ENCODE measurements around the gene CAPN10. TPM values are rescaled to one million over a fixed set of nuclear protein-coding genes. Genes with fewer than 3 reads are reported as not detected.

Gene CAPN10
- total RNA-seq, 1 donor from 2014 or later: 54.9 TPM

DNA sequence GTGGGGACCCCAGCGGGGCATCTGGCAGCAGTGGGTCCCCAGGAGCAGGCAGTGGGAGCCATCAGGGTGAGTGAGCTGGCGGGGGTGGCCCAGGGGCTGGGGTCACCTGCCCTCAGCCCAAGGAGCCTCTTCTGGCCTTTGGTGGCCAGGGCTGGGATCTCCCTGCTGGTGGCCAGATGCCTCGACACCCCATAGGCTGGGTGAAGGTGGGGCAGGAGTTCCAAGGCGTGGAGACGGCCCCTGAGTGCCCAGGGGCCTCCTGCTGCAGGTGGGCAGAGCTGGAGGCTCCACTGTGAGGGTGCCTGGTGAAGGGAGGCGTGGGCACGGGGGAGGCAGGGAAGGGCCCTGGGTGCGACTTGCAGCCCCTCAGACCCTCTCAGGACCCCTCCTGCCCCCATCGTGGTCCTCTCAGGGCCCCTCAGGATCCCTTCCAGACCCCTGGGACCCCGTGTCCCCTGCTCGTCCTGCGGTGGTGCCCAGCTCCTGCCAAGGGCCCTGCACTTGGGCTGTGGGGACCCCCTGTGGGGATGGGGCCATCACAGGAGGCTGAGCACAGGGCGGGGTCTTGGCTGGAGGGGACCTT, 33.7 kb downstream of the CAPN10 start:
- intact Hi-C loops (cut with micrococcal nuclease): no loop called here

DNA sequence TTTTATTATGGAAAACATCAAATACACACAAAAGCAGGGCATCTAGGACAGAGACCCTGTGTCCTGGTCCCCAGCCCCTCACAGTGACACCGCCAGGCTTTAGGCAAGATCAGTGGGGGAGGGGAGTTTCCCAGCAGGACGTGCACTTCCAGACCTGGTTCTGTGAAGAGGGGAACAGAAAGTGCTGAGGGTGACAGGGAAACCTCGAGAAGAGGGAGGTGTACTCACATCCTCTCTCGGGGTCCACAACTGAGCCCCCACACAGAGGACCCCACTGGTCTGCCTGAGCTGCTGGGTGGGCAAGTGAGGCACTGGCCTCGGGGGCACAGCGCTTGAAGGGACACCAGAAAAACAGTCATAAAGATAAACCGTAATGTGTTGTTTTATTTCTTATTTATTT, 34.3 kb downstream of the CAPN10 start:
- intact Hi-C loops (cut with micrococcal nuclease): loop anchor here (1.0 kb wide), 3 partner anchors 8 to 60 kb away; partner anchors contain the start of gene CAPN10

DNA sequence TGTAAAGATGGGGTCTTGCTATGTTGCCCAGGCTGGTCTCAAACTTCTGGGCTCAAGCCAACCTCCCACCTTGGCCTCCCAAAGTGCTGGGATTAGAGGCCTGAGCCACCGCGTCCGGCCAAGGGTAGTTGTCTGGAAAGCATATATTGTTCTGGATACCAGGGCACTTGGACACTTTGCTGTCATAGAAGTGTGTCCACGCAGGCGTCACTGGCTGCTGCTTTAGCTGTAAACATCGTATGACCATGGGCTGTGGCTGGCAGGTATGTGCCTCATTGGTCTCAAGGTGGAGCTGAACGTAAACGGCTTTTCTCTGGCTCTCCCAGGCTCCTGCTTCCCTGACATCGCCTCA, 35.5 kb downstream of the CAPN10 start:
- intact Hi-C loops (cut with micrococcal nuclease): no loop called here

DNA sequence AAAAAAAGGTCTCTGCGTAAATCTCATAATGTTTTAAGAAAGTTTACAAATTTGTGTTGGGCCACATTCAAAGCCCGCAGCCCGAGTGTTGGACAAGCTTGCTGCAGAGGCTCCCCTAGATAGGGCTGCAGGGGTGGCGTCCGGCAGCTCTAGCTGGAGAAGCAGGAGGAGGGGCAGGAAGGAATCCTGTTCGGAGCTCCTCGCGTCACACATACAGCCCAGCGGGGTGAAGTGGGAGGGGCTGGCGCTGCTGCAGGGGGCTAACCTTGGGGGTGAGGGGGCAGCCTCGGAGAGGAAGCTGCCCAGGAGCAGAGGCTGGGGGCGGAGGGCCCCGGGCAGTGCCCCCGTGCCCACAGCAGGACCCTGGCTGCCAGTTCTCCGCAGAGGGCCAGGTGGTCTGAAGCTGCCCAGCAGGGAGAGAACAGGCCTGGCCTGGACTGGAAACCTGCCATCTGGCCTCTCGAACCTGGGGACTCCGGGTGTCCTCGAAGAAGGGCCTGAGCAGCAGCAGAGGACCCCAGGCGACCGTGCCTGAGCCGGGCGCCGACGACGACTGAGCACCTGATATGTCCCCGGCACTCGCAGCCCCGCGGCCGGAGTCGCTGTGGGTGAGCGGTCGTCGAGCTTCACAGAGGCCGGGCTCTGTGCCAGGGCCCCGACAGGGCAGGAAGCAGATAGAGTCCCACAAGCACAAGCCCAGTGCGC, 36.1 kb downstream of the CAPN10 start:
- intact Hi-C loops (cut with micrococcal nuclease): no loop called here

DNA sequence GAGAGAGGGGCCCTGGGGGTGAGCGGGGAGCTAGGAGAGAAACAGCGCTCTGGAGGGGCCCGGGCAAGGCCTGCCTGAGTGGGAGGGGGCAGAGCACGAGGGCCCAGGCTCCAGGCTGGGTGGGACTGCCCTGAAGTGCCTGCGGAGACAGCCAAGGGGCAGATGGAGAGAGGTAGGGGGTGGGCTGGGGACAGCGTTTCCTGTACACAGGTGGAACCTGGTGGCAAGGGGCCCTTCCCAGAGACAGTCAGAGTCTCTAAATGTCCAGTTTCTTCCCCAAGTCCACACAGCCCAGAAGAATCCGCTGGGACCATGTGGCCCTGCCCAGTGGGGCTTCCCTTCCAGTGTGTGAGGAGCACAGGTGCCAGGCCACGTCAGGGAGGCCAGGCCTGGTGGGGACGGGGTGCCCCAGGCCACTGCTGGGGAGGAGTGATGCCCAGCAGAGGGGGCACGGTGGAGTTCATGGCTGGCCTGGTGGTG, 37.0 kb downstream of the CAPN10 start:
- intact Hi-C loops (cut with micrococcal nuclease): no loop called here

DNA sequence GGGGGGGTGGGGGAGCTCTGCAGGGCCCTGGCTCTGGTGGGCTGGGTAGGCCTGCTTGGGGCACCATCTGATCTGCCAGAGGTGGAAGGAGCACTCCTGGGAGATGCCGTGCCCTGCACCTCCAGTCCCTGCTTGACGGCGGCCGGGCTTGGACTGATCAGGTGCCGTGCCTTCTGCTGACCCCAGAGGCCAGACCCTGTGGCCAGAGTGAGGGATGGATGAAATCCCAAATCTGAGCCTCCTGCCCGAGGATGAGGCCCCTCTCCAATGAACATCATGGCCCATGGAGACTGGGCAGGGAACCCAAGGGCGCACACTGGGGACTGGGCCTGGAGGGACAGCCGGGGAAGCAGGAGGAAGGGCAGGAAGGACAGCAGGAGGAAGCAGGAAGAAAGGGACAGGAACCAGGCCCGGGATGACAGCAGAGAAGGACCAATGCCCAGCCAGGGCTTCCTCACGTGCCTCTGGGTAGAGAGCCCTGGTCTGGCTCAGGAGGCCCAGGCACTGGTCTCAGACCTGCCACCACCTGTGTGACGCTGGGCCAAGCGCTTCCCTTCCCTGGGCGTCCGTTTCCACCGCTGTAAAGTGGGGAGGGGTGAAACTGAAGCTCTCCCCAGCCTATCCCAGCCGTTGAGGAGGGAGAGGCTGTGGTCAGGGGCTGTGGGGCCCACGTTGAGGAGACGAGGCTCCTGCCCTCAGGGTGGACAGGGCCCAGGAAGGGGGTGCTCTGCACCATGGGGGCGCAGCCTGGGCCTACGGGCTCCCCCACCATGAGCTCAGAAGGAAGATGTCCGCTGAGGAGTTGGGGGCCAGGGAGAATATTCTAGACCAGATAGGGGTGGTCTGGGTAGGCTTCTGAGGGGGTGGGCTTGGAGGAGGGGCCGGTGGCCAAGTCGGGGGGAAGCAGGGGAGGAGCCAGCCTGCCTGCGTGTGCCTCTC, 37.7 kb downstream of the CAPN10 start:
- intact Hi-C loops (cut with micrococcal nuclease): no loop called here

DNA sequence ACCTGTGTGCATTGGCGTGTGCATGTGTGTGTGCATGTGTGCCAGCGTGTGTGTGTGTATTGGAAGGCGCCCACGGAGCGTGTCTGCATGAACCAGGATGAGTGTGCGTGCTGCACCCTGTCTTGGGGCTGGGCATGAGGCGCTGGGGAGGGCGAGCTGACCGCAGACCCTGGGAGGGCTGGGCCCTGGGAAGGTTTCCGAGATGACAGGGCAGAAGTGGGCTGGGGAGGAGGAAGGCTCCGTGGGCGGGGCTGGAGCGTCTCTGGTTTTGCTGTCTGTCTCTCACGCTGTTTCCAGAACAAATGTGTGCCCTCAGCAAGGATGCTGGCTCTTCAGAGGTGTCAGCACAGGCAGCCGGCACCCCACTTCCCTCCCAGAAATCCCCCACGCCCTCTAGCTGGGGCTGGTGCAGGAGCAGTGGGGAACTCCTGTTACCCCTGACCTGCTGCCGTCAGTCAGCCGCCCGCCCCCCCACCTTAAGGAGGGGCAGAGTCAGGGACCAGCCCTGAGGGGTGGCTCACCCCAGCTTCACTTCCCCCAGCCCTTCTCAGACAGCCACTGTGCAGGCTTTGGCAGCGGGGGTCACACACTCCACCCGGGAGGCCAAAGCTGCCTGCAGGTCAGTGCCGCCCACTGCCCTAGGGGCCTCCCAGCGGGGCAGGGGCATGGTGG, 38.6 kb downstream of the CAPN10 start, which contains the start of gene GPR35:
Gene GPR35 (plus strand): TSS at position 531 of the 672 bp plus-strand sequence. CDS start 4,473 bp downstream, outside the sequence.
- intact Hi-C loops (cut with micrococcal nuclease): loop anchor here (1.0 kb wide), 1 partner anchor 39 kb away; the partner anchor contains the start of gene CAPN10

DNA sequence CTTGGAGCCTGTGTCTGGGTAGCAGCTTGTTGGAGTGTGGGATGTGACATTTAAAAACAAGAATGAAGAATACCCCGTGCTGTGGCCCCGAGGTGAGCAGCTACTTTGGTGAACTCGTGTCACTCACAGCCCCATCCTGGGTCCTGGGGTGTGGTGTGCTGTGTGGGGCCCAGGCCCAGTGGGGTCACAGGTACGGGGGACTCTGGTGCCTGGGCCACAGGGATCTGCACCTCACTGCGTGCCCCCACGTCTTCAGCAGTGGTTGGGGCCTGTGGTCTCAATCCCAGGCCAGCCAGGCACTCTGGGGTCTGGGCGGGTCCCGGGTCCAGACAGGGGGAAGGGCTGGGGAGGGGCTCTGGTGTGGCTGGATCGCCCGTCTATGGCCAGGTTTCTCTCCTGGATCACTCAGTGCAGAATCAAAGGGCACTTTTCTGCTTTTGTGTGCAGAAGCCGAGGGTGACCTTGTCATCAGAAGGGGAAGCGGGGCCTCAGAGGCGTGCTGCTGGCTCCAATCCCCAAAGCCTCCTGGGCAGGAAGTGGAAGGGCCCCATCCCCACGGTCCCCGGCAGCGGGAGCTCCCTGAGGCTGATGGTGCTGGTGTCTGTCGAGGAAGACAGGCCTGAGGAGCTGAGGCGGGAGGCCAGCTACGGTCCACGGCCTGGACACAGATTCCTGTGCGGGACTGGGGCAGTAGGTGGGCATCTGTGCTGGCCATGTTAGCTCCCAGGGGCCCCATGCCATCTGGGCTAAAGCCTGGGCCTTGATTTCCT, 40.2 kb downstream of the CAPN10 start:
- intact Hi-C loops (cut with micrococcal nuclease): no loop called here

DNA sequence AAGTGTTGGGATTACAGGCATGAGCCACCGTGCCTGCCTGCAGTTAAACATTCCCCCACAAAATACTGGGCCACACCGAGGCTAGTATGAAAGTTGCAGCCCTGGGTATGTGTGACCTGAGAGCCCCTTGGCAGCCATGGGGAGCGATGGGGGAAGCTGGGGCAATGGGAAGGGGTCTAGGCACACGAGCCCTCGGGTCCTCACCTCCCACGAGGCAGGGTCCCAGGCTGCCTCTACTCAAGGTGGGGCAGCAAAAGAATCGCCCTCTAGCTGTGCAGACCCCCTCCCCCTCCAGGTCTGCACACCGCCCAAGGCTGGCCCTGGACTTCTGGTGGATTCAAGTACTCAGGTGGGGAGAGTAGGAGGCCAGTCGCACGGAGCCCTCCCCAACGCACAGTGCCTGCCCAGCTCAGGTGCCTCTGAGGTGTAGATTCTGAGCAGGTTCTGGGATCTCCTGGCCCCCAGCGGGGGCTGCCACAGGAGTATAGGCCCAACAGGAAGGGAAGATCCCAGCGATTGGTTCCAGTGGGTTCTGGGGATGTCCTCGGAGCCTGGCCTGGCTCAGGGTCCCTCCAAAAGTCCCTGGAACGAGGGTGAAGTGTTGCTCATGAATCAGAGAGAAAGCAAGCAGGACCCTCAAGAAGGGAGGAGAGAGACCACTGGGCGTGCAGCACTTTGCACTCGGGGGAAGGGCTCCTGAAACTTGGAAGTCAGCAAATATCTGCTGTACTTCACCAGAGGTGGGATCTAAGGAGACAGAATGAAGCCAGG, 41.4 kb downstream of the CAPN10 start:
- intact Hi-C loops (cut with micrococcal nuclease): no loop called here

DNA sequence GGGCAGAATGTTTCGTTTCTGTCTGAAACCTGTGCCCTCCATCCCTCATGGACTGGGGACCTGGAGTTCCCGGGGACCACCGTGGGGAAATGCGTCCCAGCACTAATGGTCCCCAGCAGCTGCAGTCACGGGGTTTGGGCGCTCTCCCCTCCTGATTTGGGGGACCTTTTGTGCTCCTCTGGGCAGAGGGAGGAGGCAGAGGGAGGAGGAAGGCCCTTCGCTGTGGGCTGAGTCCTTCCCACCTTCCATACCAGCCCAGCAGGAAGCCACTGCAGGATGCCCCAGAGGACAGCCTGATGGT, 41.9 kb downstream of the CAPN10 start:
- intact Hi-C loops (cut with micrococcal nuclease): no loop called here

DNA sequence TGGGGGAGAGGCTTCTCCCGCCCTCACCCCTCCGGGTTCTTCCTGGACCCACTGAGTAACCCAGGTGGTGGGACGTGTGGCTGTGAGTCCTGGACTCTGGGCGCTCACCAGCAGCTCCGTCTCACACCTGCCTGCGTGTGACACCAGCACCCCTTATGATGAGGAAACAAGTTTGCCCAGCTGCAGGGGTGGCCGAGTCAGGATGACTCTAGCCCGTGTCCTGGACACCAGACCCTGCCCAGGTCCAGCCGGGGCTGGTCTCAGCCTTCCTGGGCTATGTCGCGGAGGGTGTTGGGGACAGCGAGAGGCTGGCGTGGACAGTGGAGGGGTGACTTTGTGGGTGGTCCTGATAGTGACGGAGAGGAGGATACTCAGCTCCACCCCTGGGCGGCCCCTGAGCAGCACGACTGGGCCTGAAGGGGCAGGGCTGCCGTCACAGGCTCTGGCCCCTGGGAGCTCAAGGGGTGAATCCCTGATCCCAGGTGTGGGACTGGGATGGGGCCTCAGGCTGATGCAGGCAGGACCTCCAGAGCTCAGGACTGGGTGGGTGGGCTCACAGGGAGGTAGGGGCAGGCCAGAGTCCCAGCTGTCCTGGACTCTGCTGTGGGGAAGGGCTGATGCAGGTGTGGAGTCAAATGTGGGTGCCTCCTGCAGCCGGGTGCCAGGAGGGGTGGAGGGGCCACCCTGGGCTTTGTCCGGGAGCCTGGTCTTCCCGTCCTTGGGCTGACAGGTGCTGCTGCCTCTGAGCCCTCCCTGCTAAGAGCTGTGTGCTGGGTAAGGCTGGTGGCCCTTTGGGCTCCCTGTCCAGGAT, 42.5 kb downstream of the CAPN10 start:
- intact Hi-C loops (cut with micrococcal nuclease): no loop called here

DNA sequence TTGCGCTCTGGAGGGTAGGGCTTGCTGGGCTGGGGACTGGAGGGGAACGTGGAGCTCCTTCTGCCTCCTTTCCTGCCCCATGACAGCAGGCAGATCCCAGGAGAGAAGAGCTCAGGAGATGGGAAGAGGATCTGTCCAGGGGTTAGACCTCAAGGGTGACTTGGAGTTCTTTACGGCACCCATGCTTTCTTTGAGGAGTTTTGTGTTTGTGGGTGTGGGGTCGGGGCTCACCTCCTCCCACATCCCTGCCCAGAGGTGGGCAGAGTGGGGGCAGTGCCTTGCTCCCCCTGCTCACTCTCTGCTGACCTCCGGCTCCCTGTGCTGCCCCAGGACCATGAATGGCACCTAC, 43.1 kb downstream of the CAPN10 start:
- intact Hi-C loops (cut with micrococcal nuclease): no loop called here

DNA sequence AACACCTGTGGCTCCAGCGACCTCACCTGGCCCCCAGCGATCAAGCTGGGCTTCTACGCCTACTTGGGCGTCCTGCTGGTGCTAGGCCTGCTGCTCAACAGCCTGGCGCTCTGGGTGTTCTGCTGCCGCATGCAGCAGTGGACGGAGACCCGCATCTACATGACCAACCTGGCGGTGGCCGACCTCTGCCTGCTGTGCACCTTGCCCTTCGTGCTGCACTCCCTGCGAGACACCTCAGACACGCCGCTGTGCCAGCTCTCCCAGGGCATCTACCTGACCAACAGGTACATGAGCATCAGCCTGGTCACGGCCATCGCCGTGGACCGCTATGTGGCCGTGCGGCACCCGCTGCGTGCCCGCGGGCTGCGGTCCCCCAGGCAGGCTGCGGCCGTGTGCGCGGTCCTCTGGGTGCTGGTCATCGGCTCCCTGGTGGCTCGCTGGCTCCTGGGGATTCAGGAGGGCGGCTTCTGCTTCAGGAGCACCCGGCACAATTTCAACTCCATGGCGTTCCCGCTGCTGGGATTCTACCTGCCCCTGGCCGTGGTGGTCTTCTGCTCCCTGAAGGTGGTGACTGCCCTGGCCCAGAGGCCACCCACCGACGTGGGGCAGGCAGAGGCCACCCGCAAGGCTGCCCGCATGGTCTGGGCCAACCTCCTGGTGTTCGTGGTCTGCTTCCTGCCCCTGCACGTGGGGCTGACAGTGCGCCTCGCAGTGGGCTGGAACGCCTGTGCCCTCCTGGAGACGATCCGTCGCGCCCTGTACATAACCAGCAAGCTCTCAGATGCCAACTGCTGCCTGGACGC, 43.6 kb downstream of the CAPN10 start:
- intact Hi-C loops (cut with micrococcal nuclease): no loop called here

DNA sequence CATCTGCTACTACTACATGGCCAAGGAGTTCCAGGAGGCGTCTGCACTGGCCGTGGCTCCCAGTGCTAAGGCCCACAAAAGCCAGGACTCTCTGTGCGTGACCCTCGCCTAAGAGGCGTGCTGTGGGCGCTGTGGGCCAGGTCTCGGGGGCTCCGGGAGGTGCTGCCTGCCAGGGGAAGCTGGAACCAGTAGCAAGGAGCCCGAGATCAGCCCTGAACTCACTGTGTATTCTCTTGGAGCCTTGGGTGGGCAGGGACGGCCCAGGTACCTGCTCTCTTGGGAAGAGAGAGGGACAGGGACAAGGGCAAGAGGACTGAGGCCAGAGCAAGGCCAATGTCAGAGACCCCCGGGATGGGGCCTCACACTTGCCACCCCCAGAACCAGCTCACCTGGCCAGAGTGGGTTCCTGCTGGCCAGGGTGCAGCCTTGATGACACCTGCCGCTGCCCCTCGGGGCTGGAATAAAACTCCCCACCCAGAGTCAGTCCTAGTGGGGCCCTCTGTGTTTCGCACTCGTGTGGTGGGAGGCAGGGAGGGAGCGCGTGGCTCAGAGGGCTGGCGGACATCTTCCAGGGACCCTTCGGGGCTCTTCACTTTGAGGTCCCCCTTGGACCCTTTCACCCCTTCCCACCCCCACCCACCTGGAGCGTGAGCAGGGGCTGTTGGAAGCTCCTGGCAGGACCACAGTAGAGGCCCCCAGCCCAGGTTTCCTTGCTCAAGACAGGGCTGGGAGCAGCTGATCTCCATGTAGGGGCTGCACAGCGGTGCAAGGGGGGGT, 44.4 kb downstream of the CAPN10 start:
- intact Hi-C loops (cut with micrococcal nuclease): no loop called here

DNA sequence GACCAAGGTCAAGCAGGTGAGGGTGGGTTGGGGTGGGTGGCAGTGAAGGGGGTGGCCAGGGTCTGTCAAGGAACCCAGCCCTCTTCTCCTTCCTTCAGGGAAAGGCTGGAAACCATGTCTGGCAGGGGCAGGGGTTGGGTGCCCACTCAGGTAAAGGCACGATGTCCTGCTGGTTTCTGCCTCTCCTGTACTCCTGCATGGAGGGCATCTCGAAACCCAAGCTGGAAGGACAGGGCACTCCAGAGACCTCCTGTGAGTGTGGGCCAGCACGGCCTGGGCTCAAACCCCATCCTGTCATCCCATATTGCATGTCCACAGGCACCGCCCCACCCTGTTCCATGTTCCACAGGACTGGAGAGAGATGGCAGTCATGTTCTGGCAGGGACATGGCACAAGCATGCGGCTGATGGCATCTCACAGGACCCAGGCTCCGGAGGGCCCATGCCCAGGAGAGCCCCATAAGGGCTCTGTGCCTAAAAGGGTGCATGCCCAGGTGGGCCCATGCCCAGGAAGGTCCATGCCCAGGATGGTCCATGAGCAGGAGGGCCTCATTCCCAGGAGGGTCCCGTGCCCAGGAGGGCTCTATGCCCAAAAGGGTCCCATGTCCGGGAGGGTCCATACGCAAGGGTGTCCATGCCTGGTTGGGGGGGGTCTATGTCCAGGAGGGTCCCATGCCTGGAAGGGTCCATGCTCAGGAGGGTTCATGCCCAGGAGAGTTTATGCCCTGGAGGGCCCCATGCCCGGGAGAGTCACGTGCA, 45.2 kb downstream of the CAPN10 start:
- intact Hi-C loops (cut with micrococcal nuclease): no loop called here

DNA sequence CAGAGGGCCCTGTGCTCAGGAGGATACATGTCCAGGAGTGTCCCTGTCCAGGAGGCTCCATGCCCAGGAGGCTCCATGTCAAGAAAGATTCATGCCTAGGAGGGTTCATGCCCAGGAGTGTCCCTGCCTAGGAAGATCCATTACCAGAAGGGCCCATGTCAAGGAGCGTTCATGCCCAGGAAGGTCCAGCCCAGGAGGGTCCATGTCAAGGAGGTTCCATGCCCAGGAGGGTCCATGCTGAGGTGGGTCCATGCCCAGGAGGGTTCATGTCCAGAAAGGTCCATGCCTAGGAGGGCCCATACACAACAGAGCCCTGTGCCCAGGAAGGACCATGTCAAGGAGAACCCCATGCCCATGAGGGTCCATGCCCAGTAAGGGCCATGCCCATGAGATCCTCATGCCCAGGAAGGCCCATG, 45.8 kb downstream of the CAPN10 start:
- intact Hi-C loops (cut with micrococcal nuclease): no loop called here
